Stimulated activated naive CD8-positive, alpha-beta T cell treated with anti-CD3 and anti-CD28 coated beads, Interleukin-15, amount 100 ng/mL, for 72 hours (primary cell): ENCODE results near the gene HGF.
"Not testable (repeated sequence)": the region's sequence is repeated elsewhere in the genome, so short reads cannot be mapped to it uniquely, and the experiment has no call there.

Source experiments
- ATAC-seq: fragments of 150-1000 bp; cut with Tn5 transposase; 2 replicates; pipeline ENCODE4 v1.10.0; 2021; ENCODE audit warnings: mild to moderate bottlenecking, moderate library complexity
- DNase-seq, 2 donors: peaks; one replicate each; pipeline ENCODE4 v3.0.0; 2021 to 2022
- H3K27ac Mint-ChIP-seq, 2 donors: one replicate each; pipeline ENCODE4 v1.8.0; 2022; ENCODE audit warnings: mild to moderate bottlenecking in 2 of 2, mixed read lengths in 2 of 2, moderate library complexity in 2 of 2
- H3K27me3 Mint-ChIP-seq: one replicate; pipeline ENCODE4 v1.8.0; 2022; ENCODE audit warnings: mixed read lengths
- H3K4me1 Mint-ChIP-seq: one replicate; pipeline ENCODE4 v1.8.0; 2022; ENCODE audit warnings: mild to moderate bottlenecking, mixed read lengths
- H3K4me3 Mint-ChIP-seq, 2 donors: one replicate each; pipeline ENCODE4 v1.8.0; 2022; ENCODE audit warnings: mild to moderate bottlenecking in 2 of 2, mixed read lengths in 2 of 2, moderate library complexity in 1 of 2
- H3K9me3 Mint-ChIP-seq, 2 donors: one replicate each; pipeline ENCODE4 v1.8.0; 2022; ENCODE audit warnings: mixed read lengths in 2 of 2

The HGF gene

DNA sequence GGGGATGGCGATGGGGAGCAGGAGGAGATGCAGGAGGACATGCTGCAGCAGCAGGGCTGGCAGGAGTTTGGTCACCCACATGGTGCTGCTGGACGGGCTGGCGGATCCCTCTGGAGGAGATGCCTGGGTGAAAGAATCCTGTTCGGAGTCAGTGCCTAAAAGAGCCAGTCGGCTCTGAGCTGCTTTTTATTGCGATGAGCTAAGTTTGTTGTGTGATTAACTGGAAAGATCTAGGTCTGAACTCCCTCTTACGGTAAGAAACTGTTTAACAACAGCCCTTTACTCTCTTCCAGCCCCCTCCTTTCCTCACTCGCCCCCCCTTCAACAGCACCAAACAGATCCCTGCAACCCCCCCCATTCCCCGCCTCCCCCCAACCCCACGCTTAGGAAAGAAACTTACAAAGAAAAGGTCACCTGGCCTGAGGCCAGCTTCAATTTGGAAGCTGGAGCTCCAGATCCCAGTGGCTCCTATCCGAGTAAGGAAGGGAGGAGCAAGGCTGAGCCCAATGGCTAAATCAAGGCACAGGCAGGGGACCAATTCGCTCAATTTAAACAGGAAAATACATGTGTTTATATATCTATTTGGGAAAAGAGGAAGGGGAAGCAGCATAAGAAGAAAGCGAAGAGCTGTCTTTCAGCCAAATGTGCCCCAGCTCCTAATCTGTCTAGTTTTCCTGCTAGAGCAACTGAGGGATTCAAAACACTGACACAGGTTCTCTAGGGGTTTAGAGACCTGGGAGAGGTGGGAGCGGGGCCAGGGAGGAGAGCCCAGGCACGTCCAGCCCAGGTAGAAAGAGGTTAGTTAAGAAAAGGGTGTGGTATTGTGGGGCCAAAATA, at the start of gene HGF:
TSS of gene HGF (minus strand) at position 157 of the 837 bp plus-strand sequence. CDS start at position 81, 76 bp downstream.
- Mint-ChIP-seq H3K27me3 (peaks cover 17% of the 10 kb centered on the region), H3K9me3 (no peaks in the 10 kb centered on the region), H3K4me1 (peaks cover 4% of the 10 kb centered on the region), H3K4me3 (peak within 1 kb of the TSS in 1 of 2 donors; percentile 10), H3K27ac (no peak within 1 kb of the TSS)
- no peak for ATAC-seq
- no peak for DNase-seq

DNA sequence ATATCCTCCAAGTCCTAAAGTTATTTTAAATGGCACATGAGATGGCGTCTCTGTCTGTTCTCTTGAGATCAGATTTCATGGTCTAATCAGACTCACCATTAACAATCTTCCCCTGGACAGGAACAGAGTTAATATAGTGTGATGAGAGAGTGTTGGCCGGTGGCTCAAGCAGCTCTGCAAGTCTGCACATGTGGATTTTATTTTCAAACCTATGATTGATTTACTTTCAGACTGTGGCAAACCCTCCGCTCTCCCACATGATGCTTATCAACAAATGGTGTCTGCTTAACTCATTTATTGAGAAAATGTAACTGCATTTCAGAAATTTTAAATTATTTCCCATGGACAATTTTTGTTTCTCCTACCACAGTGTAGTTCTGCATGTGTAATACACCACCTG, 46.5 kb upstream of the HGF start:
- ATAC-seq (no peak), DNase-seq (no peak)
- Mint-ChIP-seq H3K27me3 (no peaks in the 10 kb centered on the region), H3K27ac (no peak overlapping the region), H3K4me3 (no peak overlapping the region), H3K9me3 (no peaks in the 10 kb centered on the region), H3K4me1 (no peaks in the 10 kb centered on the region)

DNA sequence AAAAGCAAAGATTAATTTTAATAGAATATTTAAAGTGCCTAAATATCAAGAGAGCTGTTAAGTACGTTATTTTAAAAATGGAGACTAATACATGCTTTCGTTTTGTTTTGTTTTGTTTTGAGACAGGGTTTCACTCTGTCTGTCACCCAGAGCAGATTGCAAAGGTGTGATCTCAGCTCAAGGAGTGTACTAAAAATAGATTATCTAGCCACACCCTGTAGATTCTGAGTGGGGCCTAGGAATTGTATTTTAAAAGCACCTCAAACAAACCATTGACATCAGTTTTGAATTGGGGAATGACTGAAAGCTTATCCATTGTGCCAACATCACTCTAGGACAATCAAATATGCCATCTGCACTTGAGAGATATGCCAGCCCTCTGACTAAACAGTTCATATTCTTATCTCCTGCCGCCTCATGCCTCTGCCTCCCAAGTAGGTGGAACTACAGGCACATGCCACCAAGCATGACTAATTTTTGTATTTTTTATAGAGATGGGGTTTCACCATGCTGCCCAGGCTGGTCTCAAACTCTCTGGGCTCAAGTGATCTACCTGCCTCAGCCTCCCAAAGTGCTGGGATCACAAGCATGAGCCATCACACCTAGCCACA, 43.1 kb upstream of the HGF start:
- not testable (repeated sequence) for DNase-seq, H3K4me3 Mint-ChIP-seq, H3K9me3 Mint-ChIP-seq, ATAC-seq, H3K4me1 Mint-ChIP-seq, H3K27ac Mint-ChIP-seq, H3K27me3 Mint-ChIP-seq

DNA sequence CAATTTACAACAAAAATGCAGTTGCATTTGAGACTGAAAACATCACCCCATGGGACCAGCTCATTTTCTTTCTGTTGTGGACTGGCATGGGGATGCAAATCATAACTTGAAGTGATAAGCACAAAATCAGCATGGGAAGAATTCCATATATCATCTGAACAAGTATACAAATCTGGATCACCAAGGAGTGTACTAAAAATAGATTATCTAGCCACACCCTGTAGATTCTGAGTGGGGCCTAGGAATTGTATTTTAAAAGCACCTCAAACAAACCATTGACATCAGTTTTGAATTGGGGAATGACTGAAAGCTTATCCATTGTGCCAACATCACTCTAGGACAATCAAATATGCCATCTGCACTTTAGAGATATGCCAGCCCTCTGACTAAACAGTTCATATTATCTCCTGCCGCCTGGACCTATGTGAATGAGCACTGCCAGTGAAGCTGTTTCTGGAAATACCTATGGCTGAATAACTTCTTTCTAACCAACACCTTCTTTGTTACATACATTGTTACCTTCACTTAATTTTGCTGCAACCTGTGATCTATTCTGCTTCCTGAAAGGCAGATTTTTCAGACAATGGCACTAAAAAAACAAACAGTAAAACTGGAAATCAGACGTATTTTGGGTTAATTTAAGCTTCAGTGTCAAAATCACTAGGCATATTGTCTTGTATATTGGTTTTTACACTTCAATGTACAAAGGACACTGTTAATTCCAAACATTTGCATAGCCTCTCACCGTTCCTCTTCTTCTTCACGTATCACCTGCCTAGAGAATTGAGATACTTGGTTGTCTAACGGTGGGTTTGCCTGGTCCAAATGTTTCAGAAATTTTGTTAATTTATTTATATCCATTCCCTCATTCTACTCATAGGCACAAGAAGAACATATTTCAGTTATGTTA, 42.4 kb upstream of the HGF start:
- Mint-ChIP-seq H3K9me3 (no peaks in the 10 kb centered on the region), H3K27me3 (no peaks in the 10 kb centered on the region), H3K4me3 (no peak overlapping the region), H3K27ac (no peak overlapping the region), H3K4me1 (no peaks in the 10 kb centered on the region)
- ATAC-seq (no peak), DNase-seq (no peak)

DNA sequence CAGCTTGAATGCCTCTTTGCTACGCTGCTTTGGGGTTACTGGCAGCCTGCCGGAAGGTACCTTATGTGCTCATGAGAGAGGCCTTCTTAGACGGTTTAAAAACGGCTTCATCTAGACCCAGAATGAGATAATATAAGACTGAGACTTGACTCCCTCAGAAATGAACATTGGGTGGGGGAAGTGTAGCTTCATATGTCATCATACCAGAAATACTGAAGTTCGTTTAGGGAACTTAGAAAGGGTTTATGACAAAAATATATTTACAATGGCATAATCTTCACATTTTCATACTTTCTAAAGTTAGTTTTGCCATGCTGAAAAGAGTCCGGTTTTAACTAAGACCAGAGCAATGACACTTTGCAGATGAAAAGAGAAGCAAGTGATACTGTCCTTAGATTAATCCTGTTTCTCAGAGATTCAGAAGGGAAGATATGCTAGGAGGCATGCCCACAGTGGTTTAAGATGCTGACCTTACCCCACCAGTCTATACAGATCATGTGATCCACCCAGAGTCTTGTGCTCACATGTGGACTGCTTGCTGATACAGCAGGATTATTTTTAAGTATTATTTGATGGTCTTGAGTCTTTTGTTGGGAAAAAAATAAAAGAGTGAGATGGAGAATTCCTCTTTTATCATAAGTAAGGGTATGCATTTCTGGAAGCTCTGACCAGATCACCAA, 40.8 kb upstream of the HGF start:
- no peaks in the 10 kb centered on the region for H3K27me3 Mint-ChIP-seq
- DNase-seq (no peak), ATAC-seq (no peak)
- no peak overlapping the region for H3K4me3 Mint-ChIP-seq
- no peak overlapping the region for H3K27ac Mint-ChIP-seq
- H3K9me3 Mint-ChIP-seq: no peaks in the 10 kb centered on the region
- no peaks in the 10 kb centered on the region for H3K4me1 Mint-ChIP-seq

DNA sequence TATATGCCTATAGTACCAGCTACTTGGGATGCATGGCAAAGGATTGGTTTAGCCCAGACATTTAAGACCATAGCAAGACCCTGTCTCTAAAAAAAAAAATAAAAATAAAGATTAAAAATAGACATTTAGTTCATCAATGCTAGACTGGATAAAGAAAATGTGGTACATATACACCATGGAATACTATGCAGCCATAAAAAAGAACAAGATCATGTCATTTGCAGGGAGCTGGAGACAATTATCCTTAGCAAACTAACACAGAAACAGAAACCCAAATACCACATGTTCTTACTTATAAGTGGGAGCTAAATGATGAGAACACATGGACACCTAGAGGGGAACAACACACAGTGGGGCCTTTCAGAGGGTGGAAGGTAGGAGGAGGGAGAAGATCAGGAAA, 38.5 kb upstream of the HGF start:
- DNase-seq, H3K27ac Mint-ChIP-seq, H3K4me1 Mint-ChIP-seq, H3K4me3 Mint-ChIP-seq, ATAC-seq, H3K27me3 Mint-ChIP-seq, H3K9me3 Mint-ChIP-seq: not testable (repeated sequence)

DNA sequence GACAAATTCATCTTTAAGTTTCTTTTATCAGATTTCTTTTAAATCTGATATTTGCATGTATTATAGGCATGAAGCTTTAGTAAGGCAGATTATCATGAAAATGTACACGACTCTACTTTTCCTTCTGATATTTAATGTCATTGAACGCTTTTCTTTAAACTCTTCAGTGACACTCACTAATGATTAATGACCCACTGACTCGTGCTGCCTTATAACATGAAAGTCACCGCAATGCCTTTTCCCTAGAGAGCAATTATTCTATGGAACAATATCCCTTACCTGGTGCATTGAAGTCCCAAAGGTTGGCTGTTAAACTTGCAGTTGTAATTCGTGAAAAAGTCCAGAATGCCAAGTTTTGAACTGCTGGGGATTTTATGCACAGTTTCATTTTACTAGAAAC, 33.4 kb upstream of the HGF start:
- H3K4me1 Mint-ChIP-seq: no peaks in the 10 kb centered on the region
- H3K4me3 Mint-ChIP-seq: no peak overlapping the region
- no peak for ATAC-seq
- no peaks in the 10 kb centered on the region for H3K9me3 Mint-ChIP-seq
- H3K27me3 Mint-ChIP-seq: no peaks in the 10 kb centered on the region
- H3K27ac Mint-ChIP-seq: no peak overlapping the region
- no peak for DNase-seq

DNA sequence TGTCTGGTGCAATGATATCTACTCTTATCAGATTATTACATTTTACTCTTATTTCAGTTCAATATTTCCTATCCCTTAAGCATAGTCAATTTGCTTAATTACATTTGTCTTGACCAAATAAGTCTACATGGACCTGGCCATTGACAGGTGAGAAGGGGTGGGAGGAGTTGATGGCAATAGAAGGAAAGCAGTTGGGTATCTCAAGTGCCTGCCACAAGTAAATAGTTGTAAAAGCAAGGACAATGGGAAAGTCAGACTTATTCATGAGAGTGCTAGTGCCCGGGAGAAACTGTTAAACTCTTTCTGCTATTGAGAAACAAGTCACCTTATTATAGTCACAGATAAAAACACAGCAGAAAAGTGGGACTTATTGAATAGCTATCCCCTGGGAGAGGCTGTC, 32.4 kb upstream of the HGF start:
- H3K4me3 Mint-ChIP-seq: no peak overlapping the region
- no peaks in the 10 kb centered on the region for H3K9me3 Mint-ChIP-seq
- ATAC-seq (no peak), DNase-seq (no peak)
- no peaks in the 10 kb centered on the region for H3K27me3 Mint-ChIP-seq
- no peak overlapping the region for H3K27ac Mint-ChIP-seq
- H3K4me1 Mint-ChIP-seq: no peaks in the 10 kb centered on the region

DNA sequence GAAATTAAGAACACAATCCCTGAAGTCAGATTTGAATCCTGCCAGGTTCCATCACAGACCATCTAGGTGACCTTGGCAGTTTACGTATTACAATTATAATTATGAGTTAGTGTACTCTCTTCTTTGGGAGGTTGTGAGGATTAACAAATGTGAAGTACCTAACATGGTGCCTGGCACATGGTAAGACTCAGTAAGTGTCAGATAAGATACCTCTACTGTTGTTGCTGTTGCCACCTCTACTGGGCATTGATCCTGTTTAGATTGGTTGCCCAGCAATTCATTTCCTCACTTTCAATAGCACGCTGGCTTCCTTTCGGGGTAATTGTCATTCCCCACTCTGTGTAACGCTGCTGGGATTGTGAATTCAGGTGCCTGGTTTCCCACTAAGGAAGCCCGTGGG, 31.7 kb upstream of the HGF start:
- DNase-seq (no peak), ATAC-seq (no peak)
- no peak overlapping the region for H3K4me3 Mint-ChIP-seq
- H3K9me3 Mint-ChIP-seq: no peaks in the 10 kb centered on the region
- H3K27ac Mint-ChIP-seq: no peak overlapping the region
- no peaks in the 10 kb centered on the region for H3K4me1 Mint-ChIP-seq
- no peaks in the 10 kb centered on the region for H3K27me3 Mint-ChIP-seq

DNA sequence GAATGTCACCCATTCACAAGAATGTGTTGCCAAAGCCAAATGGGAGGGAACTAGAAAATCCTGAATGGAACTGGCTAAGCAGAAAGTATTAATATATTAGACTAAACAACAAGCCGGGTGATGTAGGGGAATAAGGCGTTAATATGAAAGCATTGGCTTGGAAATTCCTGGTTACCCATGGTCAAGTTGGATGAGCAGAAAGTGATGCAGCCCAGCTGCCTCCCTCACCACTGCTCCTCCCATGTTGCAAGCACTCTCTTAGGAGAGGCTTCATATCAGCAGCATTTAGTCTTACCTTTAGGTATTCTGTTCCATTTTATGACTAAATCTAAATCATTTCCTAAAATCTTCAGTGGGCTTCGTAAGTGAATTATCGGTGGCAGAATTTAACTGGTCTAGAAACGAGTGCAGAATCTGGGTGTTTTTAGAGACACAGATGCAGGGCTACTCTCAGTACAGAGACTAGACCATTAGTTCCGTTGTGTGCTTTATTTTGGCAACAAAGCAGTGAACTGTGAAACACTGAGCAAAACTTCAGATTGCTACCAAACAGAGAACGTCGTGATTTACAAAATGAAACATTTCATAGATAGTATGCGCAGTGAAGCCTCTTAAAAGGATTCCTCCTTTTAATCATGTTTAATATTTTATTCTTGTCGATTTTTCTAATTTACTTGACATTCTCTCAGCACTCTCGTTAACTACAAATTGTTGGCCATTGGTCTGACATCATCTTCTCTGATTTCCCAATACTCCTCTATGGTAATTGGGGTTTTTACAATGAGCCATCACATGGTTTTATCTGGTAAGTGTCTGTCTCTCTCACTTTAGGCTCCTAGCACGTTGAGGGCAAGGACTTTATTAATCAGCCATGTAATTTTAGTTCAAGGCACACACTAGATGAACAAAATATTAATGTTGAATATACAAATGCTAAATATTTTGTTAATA, 22.0 kb upstream of the HGF start:
- DNase-seq (no peak), ATAC-seq (no peak)
- Mint-ChIP-seq H3K27me3 (no peaks in the 10 kb centered on the region), H3K9me3 (peaks cover 0 to 4% of the 10 kb centered on the region in 2 donors), H3K4me1 (no peaks in the 10 kb centered on the region), H3K27ac (no peak overlapping the region), H3K4me3 (no peak overlapping the region)

DNA sequence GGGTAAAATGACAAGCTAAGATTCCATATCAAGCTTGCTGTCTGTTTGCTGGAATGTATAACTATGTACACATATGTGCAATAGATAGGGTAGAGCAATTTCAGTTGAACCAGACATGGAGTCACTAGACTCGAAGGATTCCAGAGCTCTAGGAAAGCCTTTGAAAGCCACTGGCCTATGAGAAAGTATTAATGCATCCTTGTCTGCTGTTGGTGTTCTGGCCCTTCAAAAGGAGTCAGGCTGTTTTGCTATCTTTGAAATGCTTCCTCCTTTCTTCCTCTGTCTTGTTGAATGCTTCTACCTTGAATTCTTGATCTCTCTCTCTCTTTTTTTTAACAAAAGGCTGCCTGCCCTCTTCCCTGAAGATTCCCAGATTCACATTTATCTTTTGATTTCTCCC, 20.8 kb upstream of the HGF start:
- ATAC-seq: no peak
- Mint-ChIP-seq H3K27me3 (no peaks in the 10 kb centered on the region), H3K4me1 (no peaks in the 10 kb centered on the region), H3K9me3 (peaks cover 0 to 4% of the 10 kb centered on the region in 2 donors), H3K4me3 (no peak overlapping the region), H3K27ac (no peak overlapping the region)
- no peak for DNase-seq

DNA sequence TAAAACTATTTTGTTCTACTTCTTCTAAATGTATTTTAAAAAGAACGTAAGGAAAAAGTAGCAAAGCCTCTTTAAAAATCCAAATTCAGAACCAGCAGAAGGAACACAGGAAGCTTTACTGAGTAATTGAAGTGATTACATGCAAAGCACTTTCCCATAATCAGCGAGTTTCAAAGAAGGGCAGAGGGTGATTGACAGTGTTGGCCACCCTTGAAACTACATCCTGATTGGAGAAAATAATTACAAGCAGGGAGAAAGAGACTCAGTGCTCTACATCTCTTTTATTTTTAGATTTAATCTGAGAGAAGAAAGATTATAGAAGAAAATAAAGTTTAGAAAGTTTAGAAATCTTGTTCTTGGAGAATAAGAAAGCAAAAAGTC, 20.3 kb upstream of the HGF start:
- no peak for ATAC-seq
- no peak overlapping the region for H3K27ac Mint-ChIP-seq
- H3K9me3 Mint-ChIP-seq: peaks cover 0 to 4% of the 10 kb centered on the region in 2 donors

DNA sequence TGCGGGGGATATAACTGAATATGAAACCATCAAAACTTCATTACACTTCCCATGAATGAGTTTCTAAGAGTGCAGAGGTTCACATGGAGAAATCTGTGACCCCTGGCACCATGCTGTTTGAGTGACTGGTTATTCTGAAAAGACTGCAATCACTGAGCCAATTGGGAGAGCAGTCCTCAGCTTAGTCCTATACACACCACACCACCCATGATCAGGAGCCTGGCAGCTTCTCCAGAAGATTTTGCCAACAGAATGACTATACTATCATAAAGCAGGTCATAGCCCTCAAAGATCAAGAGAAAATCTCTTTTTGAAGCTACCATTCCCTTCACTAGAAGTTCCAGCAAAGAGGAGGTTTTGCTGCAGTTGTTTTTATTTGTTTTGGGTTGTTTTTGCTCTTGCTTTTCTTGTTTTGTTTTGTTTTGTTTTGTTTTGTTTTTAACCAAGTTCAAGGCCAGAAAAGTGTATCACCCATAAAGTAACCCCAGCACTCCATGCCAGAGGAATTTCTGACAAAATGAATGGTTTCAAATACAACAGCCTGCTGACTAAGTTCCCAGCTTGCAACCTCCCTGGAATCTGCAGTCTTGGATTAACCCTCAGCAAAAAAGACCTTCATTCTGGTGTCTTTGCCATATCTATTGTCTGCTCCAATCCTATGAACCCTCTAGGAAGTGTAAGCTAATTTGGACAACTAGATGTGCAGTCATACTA, 19.7 kb upstream of the HGF start:
- Mint-ChIP-seq H3K4me1 (no peaks in the 10 kb centered on the region), H3K9me3 (peaks cover 0 to 4% of the 10 kb centered on the region in 2 donors), H3K27me3 (no peaks in the 10 kb centered on the region), H3K27ac (no peak overlapping the region), H3K4me3 (no peak overlapping the region)
- DNase-seq (no peak), ATAC-seq (no peak)

More for the DNA sequence above, 20.3 kb upstream of the HGF start:
- H3K4me1 Mint-ChIP-seq: no peaks in the 10 kb centered on the region
- H3K27me3 Mint-ChIP-seq: no peaks in the 10 kb centered on the region
- no peak for DNase-seq
- no peak overlapping the region for H3K4me3 Mint-ChIP-seq

DNA sequence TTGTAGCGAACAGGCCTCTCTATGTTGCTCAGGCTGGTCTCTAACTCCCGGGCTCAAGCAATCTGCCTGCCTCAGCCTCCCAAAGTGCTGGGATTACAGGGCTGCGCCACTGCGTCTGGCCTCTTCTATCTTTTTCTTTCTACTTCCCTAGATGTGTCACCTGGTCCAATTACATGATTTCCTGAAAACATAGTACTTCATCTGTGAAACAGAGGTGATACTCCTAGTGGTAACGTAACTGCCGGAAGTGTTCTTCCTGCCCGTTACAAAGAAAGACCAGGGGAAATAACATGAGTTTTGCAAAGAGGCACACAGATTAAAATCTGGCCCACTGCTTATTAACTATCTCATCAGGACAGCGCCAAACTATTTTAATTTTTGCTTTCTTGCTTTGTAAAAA, 18.4 kb upstream of the HGF start:
- ATAC-seq (no peak), DNase-seq (no peak)
- H3K4me3 Mint-ChIP-seq: no peak overlapping the region
- H3K27me3 Mint-ChIP-seq: no peaks in the 10 kb centered on the region
- no peaks in the 10 kb centered on the region for H3K4me1 Mint-ChIP-seq
- H3K27ac Mint-ChIP-seq: no peak overlapping the region
- H3K9me3 Mint-ChIP-seq: peaks cover 0 to 4% of the 10 kb centered on the region in 2 donors
